ENCODE results near the gene GLO1. TPM values are rescaled to one million over a fixed set of nuclear protein-coding genes. Genes with fewer than 3 reads are reported as not detected.

GLO1 gene
- total RNA-seq, 1 experiment from 2014 or later, result 125 TPM

- Histone ChIP-seq H3K36me3 (ENCODE audit: control insufficient read depth, insufficient read depth, low read length) (no peaks in the 10 kb centered on the region), H3K27ac (ENCODE audit: low read length) (no peak overlapping the region), H3K27me3 (ENCODE audit: control insufficient read depth, insufficient read depth, low read length) (peaks cover 22% of the 10 kb centered on the region), H3K4me3 (ENCODE audit: low read depth in 2 of 2, low read length in 2 of 2) (no peak overlapping the region), H3K9me3 (ENCODE audit: control insufficient read depth, insufficient read depth, low read depth, low read length) (no peaks in the 10 kb centered on the region), H3K4me1 (ENCODE audit: control insufficient read depth, insufficient read depth, low read length) (no peaks in the 10 kb centered on the region)
- BruUV-seq (replicated peaks), result no TSS peak
- ATAC-seq, result no peak
- ChIA-PET CTCF (no interaction called here), POLR2A (no interaction called here)
- DNase-seq (ENCODE audit: low read depth, low spot score), result no peak
- in situ Hi-C loops (cut with HindIII; ENCODE audit: low pct_unique_long_range_greater_than_20kb, low sequenced_read_pairs), result no loop called here
- intact Hi-C loops (cut with micrococcal nuclease; ENCODE audit: unreplicated experiment), result no loop called here
- TF ChIP-seq POLR2AphosphoS5 (IDR thresholded peaks at IDR 0.05; ENCODE audit: low read depth, low read length) (no peak), SIN3A (IDR thresholded peaks at IDR 0.05; ENCODE audit: borderline replicate concordance, insufficient read depth, low read depth, low read length) (no peak), CTCF (IDR thresholded peaks at IDR 0.05) (no peak), TCF7L2 (IDR thresholded peaks at IDR 0.05; ENCODE audit: low read depth, low read length) (no peak)
- TF ChIP-seq, protein P1, sequence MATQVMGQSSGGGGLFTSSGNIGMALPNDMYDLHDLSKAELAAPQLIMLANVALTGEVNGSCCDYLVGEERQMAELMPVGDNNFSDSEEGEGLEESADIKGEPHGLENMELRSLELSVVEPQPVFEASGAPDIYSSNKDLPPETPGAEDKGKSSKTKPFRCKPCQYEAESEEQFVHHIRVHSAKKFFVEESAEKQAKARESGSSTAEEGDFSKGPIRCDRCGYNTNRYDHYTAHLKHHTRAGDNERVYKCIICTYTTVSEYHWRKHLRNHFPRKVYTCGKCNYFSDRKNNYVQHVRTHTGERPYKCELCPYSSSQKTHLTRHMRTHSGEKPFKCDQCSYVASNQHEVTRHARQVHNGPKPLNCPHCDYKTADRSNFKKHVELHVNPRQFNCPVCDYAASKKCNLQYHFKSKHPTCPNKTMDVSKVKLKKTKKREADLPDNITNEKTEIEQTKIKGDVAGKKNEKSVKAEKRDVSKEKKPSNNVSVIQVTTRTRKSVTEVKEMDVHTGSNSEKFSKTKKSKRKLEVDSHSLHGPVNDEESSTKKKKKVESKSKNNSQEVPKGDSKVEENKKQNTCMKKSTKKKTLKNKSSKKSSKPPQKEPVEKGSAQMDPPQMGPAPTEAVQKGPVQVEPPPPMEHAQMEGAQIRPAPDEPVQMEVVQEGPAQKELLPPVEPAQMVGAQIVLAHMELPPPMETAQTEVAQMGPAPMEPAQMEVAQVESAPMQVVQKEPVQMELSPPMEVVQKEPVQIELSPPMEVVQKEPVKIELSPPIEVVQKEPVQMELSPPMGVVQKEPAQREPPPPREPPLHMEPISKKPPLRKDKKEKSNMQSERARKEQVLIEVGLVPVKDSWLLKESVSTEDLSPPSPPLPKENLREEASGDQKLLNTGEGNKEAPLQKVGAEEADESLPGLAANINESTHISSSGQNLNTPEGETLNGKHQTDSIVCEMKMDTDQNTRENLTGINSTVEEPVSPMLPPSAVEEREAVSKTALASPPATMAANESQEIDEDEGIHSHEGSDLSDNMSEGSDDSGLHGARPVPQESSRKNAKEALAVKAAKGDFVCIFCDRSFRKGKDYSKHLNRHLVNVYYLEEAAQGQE (IDR thresholded peaks at IDR 0.05; ENCODE audit: insufficient read depth in 1 of 2, low read depth in 2 of 2, low read length in 1 of 2), result no peak
Observed at GRCh38 chr6:38736951-38737350, 34.0 kb upstream of the GLO1 start.

DNA sequence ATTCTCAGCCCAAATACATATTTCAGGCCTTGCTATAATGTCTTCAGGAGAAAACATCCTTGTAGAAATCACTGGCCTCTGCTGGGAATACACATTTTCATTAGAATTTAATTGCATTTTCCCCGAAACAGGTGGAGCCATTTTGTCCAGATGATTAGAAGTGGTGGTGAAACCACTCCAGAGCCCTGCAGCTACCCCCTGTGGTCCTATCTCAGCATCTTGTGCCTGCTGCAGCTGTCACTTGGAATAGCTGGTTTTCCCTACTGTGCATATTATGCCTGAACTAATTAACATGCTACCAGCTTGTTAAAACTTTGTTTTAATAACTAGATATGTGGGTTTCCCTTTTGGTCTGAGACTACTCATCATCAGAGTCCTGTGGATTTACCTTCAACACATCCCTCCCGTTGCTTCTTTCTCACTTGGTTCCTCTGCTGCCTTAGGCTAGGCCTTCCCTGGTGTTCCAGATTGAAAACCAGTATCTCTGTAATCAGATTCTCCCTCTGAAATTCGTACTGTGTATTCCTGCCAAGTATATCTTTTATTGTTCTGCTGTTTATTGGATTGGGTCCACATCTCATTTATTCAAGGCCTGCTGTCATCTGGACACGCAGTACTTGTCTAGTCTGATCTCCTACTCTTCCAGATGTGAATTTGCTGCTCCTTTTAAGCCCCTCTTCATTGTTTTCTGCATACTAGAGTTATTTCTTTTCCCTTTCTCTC, 27.4 kb upstream of the GLO1 start:
- CTCF ChIA-PET, result no interaction called here
- no TSS peak for BruUV-seq (replicated peaks)
- no peak overlapping the region for H3K27ac ChIP-seq (ENCODE audit: low read length)

More for the DNA sequence above, 27.4 kb upstream of the GLO1 start:
- H3K27me3 ChIP-seq (ENCODE audit: control insufficient read depth, insufficient read depth, low read length), result peaks cover 3% of the 10 kb centered on the region; the same call in 1 of the 2 replicates
- in situ Hi-C loops (cut with HindIII; ENCODE audit: low pct_unique_long_range_greater_than_20kb, low sequenced_read_pairs) (no loop called here), intact Hi-C loops (cut with micrococcal nuclease; ENCODE audit: unreplicated experiment) (no loop called here)
- H3K4me1 ChIP-seq (ENCODE audit: control insufficient read depth, insufficient read depth, low read length), result no peaks in the 10 kb centered on the region
- TF ChIP-seq, protein P1 (IDR thresholded peaks at IDR 0.05; ENCODE audit: insufficient read depth in 1 of 2, low read depth in 2 of 2, low read length in 1 of 2), result no peak
- TF ChIP-seq POLR2AphosphoS5 (IDR thresholded peaks at IDR 0.05; ENCODE audit: low read depth, low read length) (no peak), SIN3A (IDR thresholded peaks at IDR 0.05; ENCODE audit: borderline replicate concordance, insufficient read depth, low read depth, low read length) (no peak), TCF7L2 (IDR thresholded peaks at IDR 0.05; ENCODE audit: low read depth, low read length) (no peak), CTCF (IDR thresholded peaks at IDR 0.05) (no peak)
- POLR2A ChIA-PET, result no interaction called here
- no peaks in the 10 kb centered on the region for H3K36me3 ChIP-seq (ENCODE audit: control insufficient read depth, insufficient read depth, low read length)
- ATAC-seq (no peak), DNase-seq (ENCODE audit: low read depth, low spot score) (no peak)
- no peak overlapping the region for H3K4me3 ChIP-seq (ENCODE audit: low read depth in 2 of 2, low read length in 2 of 2)
- H3K9me3 ChIP-seq (ENCODE audit: control insufficient read depth, insufficient read depth, low read depth, low read length), result no peaks in the 10 kb centered on the region

Measured in Panc1 (cell line).